HepG2 (cell line): ENCODE data around the gene HDLBP. TPM values are rescaled to one million over a fixed set of nuclear protein-coding genes. Genes with fewer than 3 reads are reported as not detected.
A peak's percentile ranks its signal among the peaks of the same experiment; 100 is the strongest.

Source experiments
- AGO2 ChIP-seq: fragments of 200-400 bp; formaldehyde crosslinking; optimal IDR thresholded peaks from 2 replicates; pipeline ENCODE3; 2017; ENCODE audit warnings: mild to moderate bottlenecking, low read depth, low read length, moderate library complexity
- CC2D1A ChIP-seq: sonication (generic); formaldehyde crosslinking; IDR thresholded peaks from 2 replicates; pipeline ENCODE4 v1.8.1; 2023; ENCODE audit warnings: mild to moderate bottlenecking, missing genetic modification reagents
- CEBPB ChIP-seq: IDR thresholded peaks from 2 replicates; pipeline ENCODE4 v1.6.1; 2011; ENCODE audit warnings: low read depth, low read length, improper control_type of control experiment, borderline replicate concordance
- HES4 ChIP-seq: sonication (generic); formaldehyde crosslinking; IDR thresholded peaks from 2 replicates; pipeline ENCODE4 v1.9.0; 2021; ENCODE audit warnings: mild to moderate bottlenecking, missing genetic modification reagents, borderline replicate concordance
- HNF1A ChIP-seq, 2 experiments: sonication (generic) in 1 of 2; formaldehyde crosslinking in 1 of 2; IDR thresholded peaks; 2 replicates each; pipeline versions ENCODE4 v1.4.0 to v1.6.1; 2016 to 2020; ENCODE audit warnings: borderline replicate concordance in 1 of 2, low read depth in 1 of 2, mild to moderate bottlenecking in 1 of 2, missing genetic modification reagents in 1 of 2
- HOXA7 ChIP-seq: sonication (generic); formaldehyde crosslinking; IDR thresholded peaks from 2 replicates; pipeline ENCODE4 v1.8.1; 2022; ENCODE audit warnings: mild to moderate bottlenecking, missing genetic modification reagents, moderate library complexity
- JUN ChIP-seq: sonication (generic); formaldehyde crosslinking; IDR thresholded peaks from 2 replicates; pipeline ENCODE4 v1.4.0; 2020; ENCODE audit warnings: mild to moderate bottlenecking, missing genetic modification reagents
- KDM5A ChIP-seq: fragments of 200-600 bp; sonication (generic); IDR thresholded peaks from 2 replicates; pipeline ENCODE4 v1.7.0; 2018; ENCODE audit warnings: antibody characterized with exemption, mild to moderate bottlenecking, low read length, borderline replicate concordance
- MXD4 ChIP-seq: IDR thresholded peaks from 2 replicates; pipeline ENCODE4 v1.6.1; 2016; ENCODE audit warnings: mild to moderate bottlenecking, missing biosample characterization, missing genetic modification reagents
- MYPOP ChIP-seq: sonication (generic); formaldehyde crosslinking; IDR thresholded peaks from 2 replicates; pipeline ENCODE4 v1.8.1; 2023; ENCODE audit warnings: mild to moderate bottlenecking, moderate library complexity, missing genetic modification reagents
- NCOR1 ChIP-seq: fragments of 200-600 bp; sonication (generic); IDR thresholded peaks from 2 replicates; pipeline ENCODE4 v1.7.0; 2017; ENCODE audit warnings: antibody characterized with exemption, low read length, borderline replicate concordance
- PAWR ChIP-seq: sonication (generic); formaldehyde crosslinking; IDR thresholded peaks from 2 replicates; pipeline ENCODE4 v1.4.0; 2020; ENCODE audit warnings: missing genetic modification reagents, mild to moderate bottlenecking, borderline replicate concordance
- ZMYM3 ChIP-seq: sonication (generic); formaldehyde crosslinking; IDR thresholded peaks from 2 replicates; pipeline ENCODE4 v1.5.1; 2020; ENCODE audit warnings: mild to moderate bottlenecking, missing genetic modification reagents
- ZNF562 ChIP-seq: sonication (generic); formaldehyde crosslinking; IDR thresholded peaks from 2 replicates; pipeline ENCODE4 v1.8.0; 2022; ENCODE audit warnings: missing genetic modification reagents, borderline replicate concordance
- ZNF563 ChIP-seq: sonication (generic); formaldehyde crosslinking; IDR thresholded peaks from 2 replicates; pipeline ENCODE4 v1.8.0; 2022; ENCODE audit warnings: mild to moderate bottlenecking, moderate library complexity, missing genetic modification reagents
- ZNF615 ChIP-seq: sonication (generic); formaldehyde crosslinking; IDR thresholded peaks from 2 replicates; pipeline ENCODE4 v1.5.0; 2020; ENCODE audit warnings: mild to moderate bottlenecking, missing genetic modification reagents, borderline replicate concordance
- ZNF7 ChIP-seq: IDR thresholded peaks from 2 replicates; pipeline ENCODE4 v1.6.1; 2016; ENCODE audit warnings: missing biosample characterization, missing genetic modification reagents
- ZNF740 ChIP-seq: sonication (generic); formaldehyde crosslinking; IDR thresholded peaks from 2 replicates; pipeline ENCODE4 v1.4.0; 2020; ENCODE audit warnings: missing genetic modification reagents
- ZNF850 ChIP-seq: sonication (generic); formaldehyde crosslinking; conservative IDR thresholded peaks from 2 replicates; pipeline ENCODE4 v1.9.0; 2021; ENCODE audit warnings: mild to moderate bottlenecking, missing genetic modification reagents
- ZNF878 ChIP-seq: sonication (generic); formaldehyde crosslinking; IDR thresholded peaks from 2 replicates; pipeline ENCODE4 v1.8.1; 2023; ENCODE audit warnings: mild to moderate bottlenecking, missing genetic modification reagents, moderate library complexity
- ZSCAN30 ChIP-seq: sonication (generic); formaldehyde crosslinking; IDR thresholded peaks from 2 replicates; pipeline ENCODE4 v1.5.0; 2020; ENCODE audit warnings: mild to moderate bottlenecking, missing genetic modification reagents
- polyA plus RNA-seq, 8 experiments: library from polyadenylated mRNA; depleted of rRNA in 3 of 8; stranded (reverse) in 7 of 8; unstranded in 1 of 8; fragments of >200 nt; fragmentation: Illumina TruSeq in 4 of 8; extraction: Trizol in 4 of 8; gene quantifications; 2 replicates each; pipeline versions ENCODE4 v1.2.1 to v1.2.3, GENCODE V29; 2011 to 2016; ENCODE audit warnings: low read depth in 4 of 8, missing spikeins in 1 of 8, mixed read lengths in 1 of 8; ENCODE audit not compliant: insufficient read depth in 1 of 8
- total RNA-seq, 5 experiments: library from RNA; depleted of rRNA; stranded (reverse); fragments of >200 nt; fragmentation: Illumina TruSeq; extraction: Trizol; gene quantifications; 2 replicates each; pipeline ENCODE4 v1.2.3, GENCODE V29; 2016; ENCODE audit warnings: low read depth in 1 of 5
- TF ChIP-seq, protein P1 (sequence below): sonication (generic); formaldehyde crosslinking; IDR thresholded peaks from 2 replicates; pipeline ENCODE4 v1.4.0; 2020; ENCODE audit warnings: mild to moderate bottlenecking, missing genetic modification reagents

Gene HDLBP
- total and polyA plus RNA-seq, 2 of the 13 experiments (the other 11 are each of a cell fraction or from before 2014, with no cell fraction given): 464 to 707 TPM

DNA sequence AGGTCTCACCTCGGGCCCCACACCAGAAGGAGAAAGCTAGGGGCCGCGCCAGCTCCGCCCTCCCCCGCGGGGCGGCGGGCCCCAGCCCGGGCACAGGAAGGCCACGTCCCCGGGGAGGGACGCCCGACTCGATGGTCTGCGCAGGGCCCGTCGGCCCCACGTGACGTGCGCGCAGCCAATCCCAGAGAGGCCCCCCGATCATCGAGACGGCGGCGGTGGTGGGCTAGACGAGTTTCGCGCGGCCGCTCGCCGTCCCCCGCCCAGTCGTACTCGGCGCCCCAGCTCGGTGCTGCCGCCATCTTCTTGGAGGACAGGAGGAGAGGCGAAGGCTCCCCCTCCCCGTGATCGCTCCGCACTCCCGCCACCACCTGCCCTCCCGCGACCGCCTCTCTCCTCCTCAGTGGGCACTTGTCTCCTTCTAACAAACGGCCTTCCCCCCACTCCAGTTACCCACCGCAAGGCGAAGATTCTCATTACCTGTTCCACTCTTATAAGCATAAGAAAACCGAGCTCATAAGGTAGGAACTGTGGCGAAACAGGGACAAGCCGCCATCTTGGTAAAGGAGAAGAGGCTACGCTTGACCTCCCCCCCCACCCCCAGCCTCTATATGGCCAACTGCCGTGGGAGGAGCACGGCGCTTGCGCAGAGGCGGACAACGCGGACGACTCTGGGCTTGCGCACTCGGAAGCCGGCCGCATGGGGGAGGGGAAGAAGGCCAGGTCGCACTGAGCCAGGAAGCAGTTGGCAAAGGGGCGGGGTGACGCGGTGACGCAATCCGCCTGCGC, at the start of gene HDLBP (continued):
- TF ChIP-seq CC2D1A (CRISPR knock-in tag): no peak
- no peak for TF ChIP-seq ZNF562 (CRISPR knock-in tag)
- peak; percentile 95 for TF ChIP-seq AGO2
- TF ChIP-seq ZNF740 (CRISPR knock-in tag): peak; percentile 100
- peak; percentile 82 for TF ChIP-seq ZNF563 (CRISPR knock-in tag)
- TF ChIP-seq ZNF615 (CRISPR knock-in tag): peak; percentile 92; the same call in 1 of the 2 replicates
- 0 out of 2 replicates have a peak, but pooled peaks have one; percentile 5 for TF ChIP-seq HNF1A (IDR thresholded peaks at IDR 0.05; ENCODE audit: low read depth)
- peak; percentile 68; the same call in 1 of the 2 replicates for TF ChIP-seq HNF1A (CRISPR knock-in tag; IDR thresholded peaks at IDR 0.05; ENCODE audit: borderline replicate concordance)
- peak; percentile 98 for TF ChIP-seq CEBPB
- peak; percentile 96; the same call in 1 of the 2 replicates for TF ChIP-seq HES4 (CRISPR knock-in tag)
- TF ChIP-seq ZNF7 (CRISPR knock-in tag): no peak
- TF ChIP-seq, protein P1, sequence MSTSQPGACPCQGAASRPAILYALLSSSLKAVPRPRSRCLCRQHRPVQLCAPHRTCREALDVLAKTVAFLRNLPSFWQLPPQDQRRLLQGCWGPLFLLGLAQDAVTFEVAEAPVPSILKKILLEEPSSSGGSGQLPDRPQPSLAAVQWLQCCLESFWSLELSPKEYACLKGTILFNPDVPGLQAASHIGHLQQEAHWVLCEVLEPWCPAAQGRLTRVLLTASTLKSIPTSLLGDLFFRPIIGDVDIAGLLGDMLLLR (CRISPR knock-in tag): no peak
- TF ChIP-seq NCOR1: peak; percentile 57; the same call in 1 of the 2 replicates
- no peak; the same call in 1 of the 2 replicates for TF ChIP-seq MYPOP (CRISPR knock-in tag)
- peak; percentile 76; the same call in 1 of the 2 replicates for TF ChIP-seq ZNF878
- no peak; the same call in 1 of the 2 replicates for TF ChIP-seq ZMYM3 (CRISPR knock-in tag)
- peak; percentile 69; the same call in 1 of the 2 replicates for TF ChIP-seq ZSCAN30
- peak; percentile 93; the same call in 1 of the 2 replicates for TF ChIP-seq PAWR (CRISPR knock-in tag)
- no peak for TF ChIP-seq HOXA7 (CRISPR knock-in tag)
- peak; percentile 35; the same call in 1 of the 2 replicates for TF ChIP-seq MXD4
- TF ChIP-seq JUN: peak; percentile 87
- peak; percentile 83 for TF ChIP-seq ZNF850 (CRISPR knock-in tag)
- peak; percentile 89 for TF ChIP-seq KDM5A
